Hematopoietic multipotent progenitor cell treated with erythropoietin and hydrocortisone succinate and interleukin-3 and kit ligand, for 8 days (in vitro differentiated cells): ENCODE results near the gene ZNF25.
"Not testable (repeated sequence)": the region's sequence is repeated elsewhere in the genome, so short reads cannot be mapped to it uniquely, and the experiment has no call there.

Source experiments
- DNase-seq: peaks from one replicate; pipeline ENCODE4 v3.0.0-alpha.2; 2015

ZNF25 gene

DNA sequence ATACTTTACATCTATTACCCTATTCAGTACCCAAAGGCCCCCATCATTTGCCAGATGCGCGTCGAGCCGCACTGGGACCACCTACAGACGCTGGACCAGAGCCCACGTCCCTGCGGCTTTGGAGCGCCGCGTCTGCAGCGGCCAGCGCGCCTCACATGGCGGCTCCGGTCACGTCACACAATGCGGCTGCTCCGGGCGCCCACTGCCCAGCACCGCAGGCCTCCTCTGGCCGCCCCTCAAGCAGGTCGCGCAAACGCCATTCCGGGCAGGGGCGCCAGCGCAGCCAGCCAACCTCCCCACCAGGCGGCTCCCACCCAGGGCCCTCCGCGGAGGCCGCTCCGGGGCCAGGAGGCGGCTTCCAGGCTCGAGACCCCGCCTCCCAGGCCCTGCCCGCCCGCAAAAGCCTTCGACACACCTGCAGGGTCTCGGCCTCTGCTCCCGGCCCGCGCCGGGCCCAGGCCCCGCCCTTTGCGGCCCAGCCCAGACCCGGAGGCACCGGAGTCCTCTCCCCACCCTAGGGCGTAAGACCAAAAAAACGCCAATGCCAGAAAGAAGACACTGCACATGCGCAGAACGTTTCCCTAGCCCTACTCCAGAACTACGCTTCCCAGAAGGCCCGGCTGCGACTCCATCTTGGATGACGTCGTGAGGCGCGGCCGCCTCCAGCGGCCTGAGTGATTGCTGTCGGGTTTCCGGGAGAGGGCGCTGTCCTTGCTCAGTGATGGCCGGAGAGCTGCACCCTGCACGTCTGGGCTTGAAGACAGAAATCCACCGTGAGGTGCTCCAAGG, at the start of gene ZNF25:
Gene ZNF25 (minus strand): TSS at position 557 of the 789 bp plus-strand sequence. CDS start 4,925 bp downstream, outside the sequence.
- DNase-seq: peak; percentile 99

DNA sequence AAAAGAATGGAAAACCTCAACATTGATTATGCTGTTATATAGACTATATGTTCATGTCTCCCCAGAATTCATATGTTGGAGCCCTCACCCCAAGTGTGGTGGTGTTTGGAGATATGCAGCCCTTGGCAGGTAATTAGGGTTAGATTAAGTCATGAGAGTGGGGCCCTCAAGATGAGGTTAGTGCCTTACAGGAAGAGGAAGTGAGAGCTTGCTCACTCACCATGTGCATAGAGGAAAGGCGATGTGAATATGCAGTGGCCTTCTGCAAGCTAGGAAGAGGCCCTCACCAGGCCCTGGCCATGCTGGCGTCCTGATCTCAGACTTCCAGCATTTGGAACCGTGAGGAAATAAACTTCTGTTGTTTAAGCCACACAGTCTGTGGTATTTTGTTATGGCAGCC, 48.8 kb upstream of the ZNF25 start:
- no peak for DNase-seq

GRCh38 chr10:38019124-38019523, 42.7 kb upstream of the ZNF25 start:
- DNase-seq: not testable (repeated sequence)

DNA sequence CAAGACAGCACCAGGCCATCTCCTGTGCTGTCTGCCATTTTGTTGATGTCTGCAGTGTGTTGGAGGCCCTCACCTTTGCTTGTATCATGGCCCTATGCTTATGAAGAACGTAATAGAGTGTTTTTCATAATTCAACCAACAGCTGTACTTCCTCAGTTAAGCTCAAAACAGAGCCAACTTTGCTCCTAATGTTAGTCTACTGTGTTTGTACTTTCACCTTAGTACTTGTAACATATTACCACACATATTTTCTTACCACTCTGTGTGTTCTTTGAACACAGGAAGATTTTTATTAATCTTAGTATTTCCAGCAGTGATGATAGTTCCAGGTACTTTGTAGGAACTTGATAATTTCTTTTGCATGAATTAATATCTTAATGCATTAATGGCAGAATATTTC, 39.9 kb upstream of the ZNF25 start:
- no peak for DNase-seq

DNA sequence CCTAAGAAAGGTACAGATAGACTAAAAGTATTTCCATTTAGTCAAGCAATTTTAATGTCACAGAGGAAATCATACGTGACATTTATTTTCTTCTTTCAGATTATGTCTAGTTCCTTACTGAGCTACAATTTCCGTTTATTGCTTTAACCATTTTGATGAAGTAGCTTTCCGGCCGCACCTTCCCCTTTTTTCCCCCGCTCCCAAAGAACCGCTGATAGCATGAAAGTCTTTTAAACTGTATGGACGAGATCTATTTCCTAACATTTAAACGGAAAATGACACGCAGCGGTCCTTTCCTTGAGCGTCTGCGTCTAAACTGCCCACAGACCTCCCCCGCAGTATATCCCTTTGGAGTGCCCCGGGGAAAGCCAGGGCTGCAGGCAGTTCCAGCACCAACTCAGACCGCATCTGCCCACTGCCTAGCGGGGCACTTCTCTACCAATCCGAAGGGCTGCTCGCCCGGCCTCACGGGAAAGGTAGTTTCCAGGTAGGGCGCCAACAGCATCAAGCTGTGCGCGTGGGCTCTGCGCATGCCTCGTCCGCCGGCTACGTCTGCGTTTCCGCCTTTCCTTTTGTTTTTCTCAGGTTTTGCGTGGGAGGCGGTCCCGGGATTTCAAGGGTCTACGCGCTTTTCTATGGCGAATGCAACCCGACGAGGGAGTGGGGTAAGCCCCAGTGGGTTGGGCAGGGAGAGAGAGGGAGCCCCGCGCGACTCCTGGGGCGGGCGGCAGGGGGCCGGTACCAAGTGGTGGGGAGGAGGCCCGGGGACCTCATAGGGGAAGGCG, 33.9 kb upstream of the ZNF25 start, which contains the start of gene ZNF33A:
Gene ZNF33A (plus strand): TSS at position 557 of the 785 bp plus-strand sequence. CDS start 1,667 bp downstream, outside the sequence.
- DNase-seq: peak; percentile 95

DNA sequence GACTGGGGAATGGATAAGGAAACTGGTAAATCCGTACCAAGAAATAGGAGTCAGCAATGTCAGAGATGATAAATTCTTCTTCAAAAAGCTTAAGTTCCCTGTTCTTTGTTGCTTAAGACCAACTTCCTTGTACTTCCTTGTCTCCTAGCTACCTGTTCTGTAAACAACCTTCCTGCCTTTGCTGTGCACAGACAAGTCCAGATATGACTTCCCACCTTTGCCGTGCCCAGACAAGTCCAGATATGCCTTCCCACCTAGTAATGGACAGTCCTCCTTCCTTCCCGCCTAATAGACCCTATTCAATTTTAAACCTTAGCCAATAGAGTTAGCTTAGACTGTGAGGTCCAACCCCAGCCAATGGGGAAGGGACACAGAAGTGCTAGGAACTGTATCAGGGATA, 31.5 kb upstream of the ZNF25 start:
- no peak for DNase-seq

- no peak for DNase-seq
Observed at GRCh38 chr10:38007551-38007950, 31.1 kb upstream of the ZNF25 start.

DNA sequence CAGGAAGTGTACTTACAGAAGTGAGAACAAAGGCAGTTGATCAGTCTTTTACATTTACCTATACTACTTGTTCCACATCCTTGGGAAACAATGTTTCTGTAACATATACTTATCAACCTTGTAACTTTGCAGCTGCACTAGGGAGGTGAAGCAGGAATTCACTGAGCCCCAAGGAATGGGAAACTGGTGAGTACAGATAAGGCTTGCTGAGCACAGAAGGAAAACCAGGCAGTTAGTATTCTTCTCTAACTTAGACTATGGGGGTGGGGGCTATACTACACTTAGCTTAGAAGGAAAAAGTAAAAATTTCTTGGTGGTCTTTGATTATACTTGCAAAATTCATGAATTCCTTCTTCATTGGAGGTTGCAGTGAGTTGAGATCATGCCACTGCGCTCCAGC, 27.1 kb upstream of the ZNF25 start:
- peak; percentile 19 for DNase-seq

DNA sequence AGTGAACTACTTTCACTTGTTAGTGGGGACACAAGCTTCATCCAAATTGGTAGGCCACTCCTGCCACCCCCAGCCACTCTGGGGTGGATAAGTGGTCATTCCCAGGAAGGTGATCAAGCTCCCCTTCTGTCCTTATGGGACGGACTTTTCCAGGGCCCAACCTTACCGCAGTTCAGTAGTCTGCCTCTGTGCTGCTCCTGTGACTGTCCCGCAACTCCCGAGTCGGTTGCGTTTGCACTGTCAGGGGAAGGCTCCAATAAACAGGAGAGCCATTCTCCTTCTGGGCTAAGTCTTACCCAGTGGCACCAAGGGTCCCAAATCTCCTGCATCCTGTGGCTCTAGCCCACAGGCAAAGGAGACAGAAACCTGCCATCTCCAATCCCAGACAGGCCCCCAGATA, 26.6 kb upstream of the ZNF25 start:
- no peak for DNase-seq

GRCh38 chr10:38000474-38000873, 24.0 kb upstream of the ZNF25 start:
- not testable (repeated sequence) for DNase-seq

DNA sequence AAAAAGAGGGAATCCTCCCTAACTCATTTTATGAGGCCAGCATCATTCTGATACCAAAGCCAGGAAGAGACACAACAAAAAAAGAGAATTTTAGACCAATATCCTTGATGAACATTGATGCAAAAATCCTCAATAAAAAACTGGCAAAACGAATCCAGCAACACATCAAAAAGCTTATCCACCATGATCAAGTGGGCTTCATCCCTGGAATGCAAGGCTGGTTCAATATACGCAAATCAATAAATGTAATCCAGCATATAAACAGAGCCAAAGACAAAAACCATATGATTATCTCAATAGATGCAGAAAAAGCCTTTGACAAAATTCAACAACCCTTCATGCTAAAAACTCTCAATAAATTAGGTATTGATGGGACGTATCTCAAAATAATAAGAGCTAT, 22.5 kb upstream of the ZNF25 start:
- not testable (repeated sequence) for DNase-seq

GRCh38 chr10:37992083-37992482, 15.6 kb upstream of the ZNF25 start:
- no peak for DNase-seq

DNA sequence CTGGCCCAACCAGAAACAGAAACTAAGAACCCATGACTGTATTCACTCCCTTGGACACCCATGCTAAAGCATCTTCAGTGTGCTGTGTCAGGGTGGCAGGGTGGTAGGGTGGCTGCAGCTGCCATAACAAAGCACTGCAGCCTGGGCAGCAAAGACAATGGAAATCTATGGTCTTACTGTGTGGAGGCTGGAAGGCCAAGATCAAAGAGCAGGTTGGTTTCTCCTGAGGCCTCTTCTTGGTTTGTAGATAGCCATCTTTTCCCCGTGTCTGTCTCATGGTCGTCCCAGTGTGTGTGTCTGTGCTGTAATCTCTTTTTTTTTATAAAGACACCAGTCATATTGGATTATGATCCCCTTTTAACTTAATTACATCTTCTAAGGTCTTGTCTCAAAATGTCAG, 15.2 kb upstream of the ZNF25 start:
- no peak for DNase-seq

GRCh38 chr10:37976880-37977203, 395 bp upstream of the ZNF25 start:
- no peak for DNase-seq

DNA sequence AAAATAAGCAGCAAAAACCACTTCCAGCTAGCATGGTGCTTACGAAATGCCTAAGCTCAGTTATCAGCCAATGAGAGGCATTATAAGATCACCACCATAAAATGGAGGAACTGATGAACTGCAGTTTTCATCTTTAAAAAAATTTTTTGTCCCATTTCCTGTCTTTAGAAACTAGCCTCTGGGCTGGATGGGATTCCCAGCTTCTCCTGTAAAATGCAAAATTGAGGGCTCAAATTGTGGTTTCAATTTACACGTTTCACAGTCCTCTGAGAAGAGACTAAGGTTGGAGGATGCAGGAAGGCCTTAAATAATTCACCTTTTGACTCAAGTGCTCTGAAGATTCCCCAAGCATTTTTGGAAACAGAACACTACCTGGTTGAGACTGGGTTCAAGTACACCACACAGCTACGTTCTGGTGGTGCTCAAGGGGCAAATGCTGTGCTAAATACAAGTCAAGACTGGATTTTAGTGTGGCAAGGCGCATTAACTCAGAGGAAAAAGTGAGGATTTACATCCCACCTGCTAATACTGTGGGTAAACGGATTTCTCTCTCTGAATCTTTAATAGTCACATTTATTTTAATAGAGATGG, 951 bp downstream of the ZNF25 start:
- peak; percentile 45 for DNase-seq

GRCh38 chr10:37972396-37972795, 4.1 kb downstream of the ZNF25 start:
- no peak for DNase-seq

DNA sequence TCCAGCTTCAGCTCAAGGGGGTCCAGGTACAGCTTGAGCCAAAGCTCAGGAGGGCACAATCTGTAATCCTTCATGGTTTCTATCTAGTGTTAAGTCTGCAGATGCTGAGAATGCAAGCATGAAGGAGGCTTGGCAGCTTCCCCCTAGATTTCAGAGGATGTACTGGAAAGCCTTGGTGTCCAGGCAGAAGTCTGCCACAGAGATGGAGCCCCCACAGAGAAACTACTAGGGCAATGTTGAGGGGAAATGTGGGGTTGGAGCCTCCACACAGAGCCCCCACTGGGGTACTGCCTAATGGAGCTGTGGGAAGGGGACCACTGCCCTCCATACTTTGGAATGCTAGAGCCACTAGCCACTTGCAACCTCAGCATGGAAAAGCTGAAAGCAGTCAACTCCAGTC, 11.4 kb downstream of the ZNF25 start:
- no peak for DNase-seq

DNA sequence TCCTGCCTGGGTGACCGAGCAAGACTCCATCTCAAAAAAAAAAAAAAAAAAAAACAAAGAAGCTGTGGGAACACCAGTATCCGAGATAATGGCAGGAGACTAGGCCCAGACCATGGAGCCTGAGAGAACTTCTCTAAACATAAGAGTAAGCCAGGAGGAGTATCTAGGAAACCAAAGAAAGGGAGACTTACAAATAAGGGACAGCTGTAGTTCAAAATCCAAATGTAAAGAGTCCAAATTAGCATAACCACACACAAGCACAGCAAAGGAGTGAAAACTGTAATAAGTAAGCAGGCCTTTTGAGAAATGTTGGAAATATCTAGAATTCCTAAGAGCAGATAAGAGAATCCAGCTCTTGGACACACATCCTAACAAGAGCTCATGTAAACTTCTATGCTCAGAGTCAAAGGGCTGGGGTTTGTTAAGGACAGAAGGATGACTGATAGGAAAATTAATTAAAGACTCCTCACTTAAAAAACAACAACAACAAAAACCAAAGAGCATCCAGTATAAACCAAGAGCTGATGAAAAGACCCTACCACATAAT, 15.8 kb downstream of the ZNF25 start:
- DNase-seq: no peak

DNA sequence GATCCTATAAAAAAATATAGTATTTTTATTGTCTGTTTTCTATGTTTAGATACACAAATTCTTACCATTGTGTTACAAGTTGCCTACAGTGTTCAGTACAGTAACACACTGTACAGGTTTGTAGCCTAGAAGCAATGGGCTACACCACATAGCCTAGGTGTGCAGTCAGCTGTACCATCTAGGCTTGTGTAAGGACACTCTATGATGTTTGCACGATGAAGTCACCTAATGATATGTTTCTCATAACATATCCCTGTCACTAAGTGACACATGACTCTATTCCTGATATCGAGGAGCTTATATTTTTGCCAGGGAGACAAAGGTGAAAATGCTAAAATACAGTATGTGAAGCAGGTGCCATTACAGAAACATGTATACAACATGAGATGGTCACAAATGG, 18.6 kb downstream of the ZNF25 start:
- DNase-seq: no peak

DNA sequence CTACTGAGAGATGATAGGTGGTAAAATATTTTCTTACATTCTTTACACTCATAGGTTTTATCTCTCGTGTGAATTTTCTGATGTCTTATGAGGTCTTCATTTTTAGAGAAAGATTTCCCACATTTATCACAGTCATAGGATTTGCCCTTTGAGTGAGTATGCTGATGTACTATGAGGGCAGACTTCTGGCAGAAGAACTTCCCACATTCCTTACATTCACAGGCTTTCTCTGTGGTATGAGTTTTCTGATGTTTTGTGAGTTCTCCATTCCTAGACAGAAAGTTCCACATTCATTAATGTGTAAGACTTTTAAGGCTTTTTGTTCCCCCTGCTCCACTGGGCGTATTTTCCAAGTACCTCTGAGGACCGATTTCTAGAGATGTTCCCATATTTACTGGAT, 23.5 kb downstream of the ZNF25 start:
- DNase-seq: no peak

DNA sequence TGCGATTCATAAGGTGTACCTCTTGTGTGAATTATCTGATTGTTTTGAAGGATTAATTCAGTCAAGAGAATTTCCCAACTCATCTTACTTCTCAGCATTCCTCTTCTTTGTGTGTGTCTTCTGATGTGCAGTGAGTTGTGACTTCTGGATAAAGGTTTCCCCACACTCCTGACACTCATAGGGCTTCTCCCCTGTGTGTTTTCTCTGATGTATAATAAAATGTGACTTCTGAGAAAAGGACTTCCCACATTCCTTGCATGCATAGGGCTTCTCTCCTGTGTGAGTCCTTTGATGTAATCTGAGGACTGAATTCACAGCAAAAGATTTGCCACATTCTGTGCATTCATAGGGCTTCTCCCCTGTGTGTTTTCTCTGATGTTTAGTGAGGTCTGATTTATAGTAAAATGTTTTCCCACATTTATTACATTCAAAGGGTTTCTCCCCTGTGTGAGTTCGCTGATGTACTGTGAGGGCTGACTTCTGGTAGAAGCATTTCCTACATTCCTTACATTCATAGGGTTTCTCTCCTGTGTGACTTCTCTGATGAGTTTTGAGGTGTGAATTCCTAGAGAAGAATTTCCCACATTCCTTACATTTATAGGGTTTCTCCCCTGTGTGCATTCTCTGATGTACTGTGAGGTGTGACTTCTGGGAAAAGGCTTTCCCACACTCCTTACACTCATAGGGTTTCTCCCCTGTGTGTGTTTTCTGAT, 24.2 kb downstream of the ZNF25 start:
- DNase-seq: no peak

DNA sequence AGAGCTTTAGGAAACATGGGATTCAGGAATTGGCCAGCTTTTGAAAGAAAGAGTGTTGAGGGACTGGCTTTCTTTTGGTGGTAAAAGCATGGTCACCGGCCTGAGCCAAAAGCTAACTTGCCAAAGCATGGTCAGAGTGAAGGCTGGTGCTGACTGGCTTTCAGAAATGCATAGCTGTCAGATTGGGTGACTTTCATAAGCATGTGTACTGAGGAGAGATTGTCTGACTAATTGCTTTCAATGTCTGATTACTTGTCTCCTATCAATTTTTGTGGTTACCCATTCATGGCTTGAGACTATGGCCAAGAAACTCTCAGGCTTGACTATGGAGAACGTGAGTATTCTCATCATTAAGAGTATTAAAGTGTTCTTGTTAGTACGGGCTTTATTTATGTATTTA, 28.2 kb downstream of the ZNF25 start:
- DNase-seq: no peak

DNA sequence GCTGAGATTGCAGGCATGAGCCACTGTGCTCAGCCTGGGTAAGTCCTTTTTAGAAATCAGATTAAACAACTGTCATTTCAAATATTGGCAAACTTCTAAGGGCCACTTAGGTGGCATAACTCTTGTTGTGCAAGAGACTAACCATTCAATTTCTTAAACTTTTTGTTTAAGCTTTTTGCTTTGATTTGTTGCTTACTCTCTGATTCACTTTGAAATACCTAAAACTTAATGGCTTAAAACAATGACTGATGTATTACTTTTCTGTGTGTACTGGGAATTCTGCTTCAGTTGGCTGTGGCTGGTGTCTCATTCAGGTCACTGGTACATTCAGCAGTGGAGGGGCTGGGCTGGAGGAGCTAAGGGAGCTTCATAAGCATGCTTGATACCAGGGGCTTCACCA, 28.9 kb downstream of the ZNF25 start:
- no peak for DNase-seq
